Measurements from ENCODE around the gene TBC1D9.
"Not testable (repeated sequence)": the region's sequence is repeated elsewhere in the genome, so short reads cannot be mapped to it uniquely, and the experiment has no call there.

Gene TBC1D9
- 0 reads per million in 2 donors for total RNA-seq

DNA sequence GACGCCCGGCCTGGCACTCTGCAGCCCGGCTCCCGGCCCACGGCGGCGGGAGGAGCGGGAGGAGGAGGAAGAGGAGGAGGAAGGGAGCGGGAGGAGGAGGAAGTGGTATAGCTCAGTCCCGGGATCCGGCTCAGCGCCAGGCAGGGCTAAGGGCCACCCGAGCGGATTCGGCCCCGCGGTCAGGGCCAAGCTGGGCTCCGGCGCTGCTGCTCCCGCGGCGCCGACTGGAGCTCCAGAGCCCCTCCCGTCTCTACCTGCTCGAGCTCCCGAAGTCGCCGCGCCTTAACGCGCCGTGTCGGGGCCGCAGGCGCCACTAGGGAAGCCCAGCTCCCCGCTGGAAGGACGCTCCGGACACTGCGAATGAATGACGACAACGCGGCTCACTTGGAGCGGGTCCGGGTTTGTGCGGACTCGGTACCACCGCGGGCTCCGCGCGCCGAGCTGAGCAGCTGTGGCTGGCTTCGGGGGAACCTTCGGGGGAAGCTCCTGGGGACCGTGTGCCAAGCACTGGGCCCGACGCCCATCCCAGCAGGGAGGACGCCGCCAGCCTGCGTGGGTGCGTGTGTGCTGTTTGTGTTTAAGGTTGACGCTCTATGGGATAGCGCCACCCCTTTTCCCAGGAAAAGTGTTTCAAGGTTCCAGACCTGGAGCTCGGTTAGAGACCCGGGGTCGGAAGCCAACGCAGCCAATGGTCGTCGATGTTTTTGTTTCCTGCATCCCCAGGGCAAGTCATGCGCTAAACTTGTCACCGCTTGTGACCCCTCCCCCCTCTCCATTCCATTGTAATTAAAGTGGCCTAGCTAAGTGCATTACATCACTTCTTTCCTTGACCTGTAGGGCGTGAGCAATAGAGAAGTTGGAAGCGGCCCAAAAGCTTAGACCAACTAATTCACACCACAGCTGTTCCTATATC lies at the start of gene TBC1D9:
TBC1D9 (minus strand) TSS at position 67 of the 913 bp plus-strand sequence. CDS start 340 bp downstream, outside the sequence.
- no peak for DNase-seq

GRCh38 chr4:140805293-140805692 lies 49.1 kb upstream of the TBC1D9 start:
- DNase-seq: no peak

- no peak for DNase-seq
Observed at GRCh38 chr4:140802591-140802990, 46.4 kb upstream of the TBC1D9 start.

GRCh38 chr4:140800666-140801065 lies 44.5 kb upstream of the TBC1D9 start:
- no peak for DNase-seq

- DNase-seq: no peak
Observed at GRCh38 chr4:140799686-140800225, 43.6 kb upstream of the TBC1D9 start.

DNA sequence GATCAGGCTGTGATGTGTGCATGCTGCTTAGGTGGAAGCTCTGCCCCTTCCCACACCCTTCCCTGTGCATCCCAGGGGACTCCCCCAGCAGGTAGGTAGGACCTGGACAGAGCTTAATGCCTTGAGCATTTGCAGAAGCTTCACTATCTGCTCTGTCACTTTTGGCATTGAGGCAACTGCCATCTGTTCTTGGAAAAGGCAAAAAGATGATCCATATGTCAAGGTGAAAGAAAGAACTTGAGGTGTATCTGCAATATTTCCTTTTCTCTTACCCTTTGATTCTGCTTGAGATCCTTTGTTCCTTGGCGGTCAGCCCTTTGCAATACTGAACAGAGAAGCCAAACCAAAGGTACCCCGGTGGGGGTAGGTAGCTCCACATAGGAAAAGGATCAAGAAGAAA lies 37.1 kb upstream of the TBC1D9 start:
- no peak for DNase-seq

- DNase-seq: no peak
Observed at GRCh38 chr4:140790765-140791164, 34.6 kb upstream of the TBC1D9 start.

GRCh38 chr4:140790171-140790570 lies 34.0 kb upstream of the TBC1D9 start:
- no peak for DNase-seq

DNA sequence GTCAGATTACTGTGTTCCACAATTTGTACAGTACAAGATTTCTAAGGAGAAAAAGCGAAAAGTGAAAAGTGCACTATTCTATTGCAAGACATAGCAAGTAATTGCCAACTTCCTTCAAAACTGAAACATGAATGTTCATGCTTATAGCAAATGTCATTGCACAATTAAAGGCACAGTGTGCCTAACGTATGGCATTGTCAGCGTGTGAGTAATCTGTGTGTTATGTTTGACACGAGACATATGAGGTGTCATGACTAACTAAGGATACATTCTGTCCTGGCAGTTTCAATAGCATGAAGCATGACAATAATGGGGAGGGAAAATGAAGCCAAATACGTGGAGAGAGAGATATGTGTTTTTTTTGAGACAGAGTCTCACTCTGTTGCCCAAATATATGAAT lies 33.6 kb upstream of the TBC1D9 start:
- no peak for DNase-seq

DNA sequence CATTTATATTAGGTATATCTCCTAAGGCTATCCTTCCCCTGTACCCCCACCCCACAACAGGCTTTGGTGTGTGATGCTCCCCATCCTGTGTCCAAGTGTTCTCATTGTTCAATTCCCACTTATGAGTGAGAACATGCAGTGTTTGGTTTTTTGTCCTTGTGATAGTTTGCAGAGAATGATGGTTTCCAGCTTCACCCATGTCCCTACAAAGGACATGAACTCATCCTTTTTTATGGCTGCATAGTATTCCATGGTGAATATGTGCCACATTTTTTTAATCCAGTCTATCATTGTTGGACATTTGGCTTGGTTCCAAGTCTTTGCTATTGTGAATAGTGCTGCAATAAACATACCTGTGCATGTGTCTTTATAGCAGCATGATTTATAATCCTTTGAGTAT lies 26.6 kb upstream of the TBC1D9 start:
- DNase-seq: not testable (repeated sequence)

GRCh38 chr4:140781596-140781995 lies 25.4 kb upstream of the TBC1D9 start:
- DNase-seq: no peak

GRCh38 chr4:140777894-140778293 lies 21.7 kb upstream of the TBC1D9 start:
- DNase-seq: no peak

- DNase-seq: no peak
Observed at GRCh38 chr4:140777386-140777785, 21.2 kb upstream of the TBC1D9 start.

DNA sequence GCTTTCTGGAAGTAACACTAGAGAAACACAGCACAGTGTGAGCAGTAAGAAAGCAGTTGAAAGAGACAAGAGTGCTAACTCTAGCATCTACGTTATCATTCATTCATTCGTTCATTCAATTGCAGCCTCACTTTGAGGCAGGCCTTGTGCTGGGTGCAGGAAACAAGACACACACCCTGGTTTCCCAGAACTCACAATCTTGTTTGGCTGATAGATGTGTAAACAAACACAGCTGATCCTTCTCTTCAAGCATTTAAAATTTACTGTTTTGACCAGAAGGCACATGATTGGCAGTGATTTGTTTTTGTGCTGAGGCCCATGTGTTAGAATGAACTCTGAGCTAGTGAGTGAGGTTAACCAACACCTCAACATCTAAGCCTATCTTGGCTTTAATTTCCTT lies 20.4 kb upstream of the TBC1D9 start:
- no peak for DNase-seq

GRCh38 chr4:140774956-140775355 lies 18.8 kb upstream of the TBC1D9 start:
- no peak for DNase-seq

DNA sequence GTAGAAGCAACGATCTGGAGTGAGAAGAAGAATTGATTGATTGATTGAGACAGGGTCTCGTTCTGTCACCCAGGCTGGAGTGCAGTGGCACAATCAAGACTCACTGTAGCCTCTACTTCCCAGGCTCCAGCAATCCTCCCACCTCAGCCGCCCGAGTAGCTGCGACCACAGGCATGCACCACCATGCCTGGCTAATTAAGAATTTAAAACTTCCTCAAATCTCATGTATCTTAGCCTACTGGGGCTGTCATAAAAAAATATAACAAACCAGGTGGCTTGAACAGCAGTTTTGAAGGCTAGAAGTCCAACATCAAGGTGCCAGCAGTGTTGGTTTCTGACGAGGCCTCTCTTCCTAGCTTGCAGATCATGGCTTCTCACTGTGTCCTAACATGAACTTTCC lies 18.3 kb upstream of the TBC1D9 start:
- DNase-seq: no peak

GRCh38 chr4:140769209-140769608 lies 13.0 kb upstream of the TBC1D9 start:
- DNase-seq: no peak

DNA sequence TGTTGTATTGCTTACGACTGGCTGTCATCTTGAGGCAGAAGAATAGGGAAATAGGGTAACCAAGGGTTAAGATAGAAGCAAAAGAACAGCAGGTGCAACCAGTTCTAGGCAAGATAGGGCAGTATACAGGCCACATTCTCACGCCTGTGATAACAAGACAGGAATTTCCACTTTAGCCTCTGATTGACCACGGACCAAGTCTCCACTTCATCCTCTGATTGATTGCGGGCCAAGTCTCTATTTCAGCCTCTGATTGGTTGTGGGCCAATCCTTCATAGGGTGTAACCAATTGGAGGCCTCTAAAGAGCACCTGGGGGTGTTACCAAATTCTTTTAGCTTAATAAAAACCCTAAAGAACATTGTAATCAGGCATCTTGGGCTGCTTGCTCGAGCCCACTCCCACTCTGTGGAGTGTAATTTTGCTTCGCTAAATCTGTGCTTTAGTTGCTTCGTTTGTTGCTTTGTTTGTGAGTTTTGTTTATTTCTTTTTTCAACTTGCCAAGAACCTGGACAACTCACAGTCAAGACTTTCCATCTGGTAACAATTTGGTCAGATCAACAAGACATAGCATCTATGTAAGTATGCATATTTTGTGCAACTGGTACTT lies 8.7 kb upstream of the TBC1D9 start:
- no peak for DNase-seq

- no peak for DNase-seq
Observed at GRCh38 chr4:140762202-140762601, 6.0 kb upstream of the TBC1D9 start.

DNA sequence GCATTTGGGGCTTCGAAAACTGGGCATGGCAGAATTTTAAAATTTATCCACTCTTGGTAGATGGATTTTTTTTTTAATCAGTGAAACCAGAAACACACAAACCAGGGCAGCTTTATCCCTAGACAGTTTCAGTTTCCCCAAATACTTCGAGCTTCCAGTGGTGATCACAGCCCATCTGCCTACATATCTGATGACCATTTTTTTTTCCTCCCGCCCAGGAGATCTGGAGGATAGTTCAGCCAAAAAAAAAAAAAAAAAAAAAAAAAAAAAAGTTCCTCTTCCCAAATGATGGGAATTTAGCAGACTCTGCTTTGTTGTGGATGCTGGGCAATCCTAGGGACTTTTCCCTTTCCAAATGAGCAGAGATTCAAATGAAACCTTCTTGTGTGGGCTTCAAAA lies 1.0 kb upstream of the TBC1D9 start:
- no peak for DNase-seq

DNA sequence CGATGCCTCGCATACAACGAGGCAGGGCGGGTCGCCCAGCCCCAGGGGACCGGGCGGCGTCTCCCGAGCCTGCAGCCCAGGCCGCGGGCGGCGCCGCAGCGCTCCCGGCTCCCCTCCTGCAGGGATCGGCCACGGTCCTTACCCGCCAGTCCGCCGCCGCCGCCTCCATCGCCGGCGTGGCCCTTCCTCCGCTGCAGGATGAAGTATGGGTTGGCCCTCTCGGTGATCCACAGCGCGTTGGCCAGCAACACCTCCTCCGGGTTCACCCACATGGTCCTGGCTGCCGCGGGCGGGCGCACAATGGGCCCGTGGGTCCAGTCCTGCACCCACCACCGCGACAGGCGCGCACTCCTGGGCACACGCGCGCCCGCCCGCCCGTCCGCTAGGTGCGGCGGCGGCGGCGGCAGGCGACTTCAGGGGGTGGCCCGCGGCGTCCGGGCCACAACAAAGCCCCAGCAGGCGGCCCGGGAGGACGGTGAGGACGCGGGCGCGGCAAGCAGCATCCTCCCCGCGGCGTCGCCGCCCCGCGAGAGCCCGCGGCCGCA lies 339 bp downstream of the TBC1D9 start:
- no peak for DNase-seq

DNA sequence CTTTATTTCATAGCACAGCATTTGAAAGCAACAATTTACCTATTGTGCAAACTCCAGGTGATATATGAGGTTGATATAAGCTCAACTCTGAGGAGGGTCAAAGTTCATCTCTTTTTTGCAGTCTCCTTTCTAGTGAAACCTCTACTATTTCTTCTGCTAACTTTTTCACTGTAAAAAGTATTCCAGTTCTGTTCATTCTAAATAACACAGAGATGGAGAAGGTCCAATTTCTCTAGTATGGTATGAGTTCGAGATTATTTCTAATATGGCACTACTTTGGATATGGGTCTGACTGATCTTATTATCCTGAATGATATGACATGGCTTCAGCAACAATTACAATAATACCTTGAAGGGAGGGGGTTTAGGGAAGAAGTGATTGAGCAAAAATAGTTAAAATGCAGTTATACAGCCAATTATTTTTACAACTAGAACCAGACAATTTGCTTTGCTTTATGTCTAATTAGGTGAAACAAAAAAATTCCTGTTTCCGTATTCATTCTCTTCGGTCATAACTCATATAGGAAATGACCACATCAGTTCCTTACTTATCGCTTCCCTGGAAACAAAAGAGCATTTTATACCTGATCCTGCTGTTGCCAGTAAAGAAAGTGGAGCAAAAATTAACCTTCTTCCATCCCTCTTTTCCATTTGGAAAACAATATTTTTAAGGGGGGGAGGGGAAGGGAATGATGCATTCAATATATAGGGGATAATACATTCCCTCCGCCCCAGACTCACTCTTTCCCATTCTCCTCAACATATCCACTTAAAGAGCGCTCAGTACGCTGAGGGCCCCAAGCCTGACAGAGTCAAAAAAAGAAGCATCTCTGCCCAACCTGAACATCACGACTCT lies 1.0 kb downstream of the TBC1D9 start:
- no peak for DNase-seq

- DNase-seq: no peak
Observed at GRCh38 chr4:140753329-140753728, 2.9 kb downstream of the TBC1D9 start.
